Transverse colon (tissue), 4 donors: ENCODE measurements around the gene STXBP4.

Experiments used
- CTCF ChIP-seq, 5 experiments: fragments of 200-600 bp in 3 of 5; fragments of 450-650 bp in 2 of 5; sonication (generic) in 3 of 5; IDR thresholded peaks; 1 replicate in 2 of 5; 2 replicates in 3 of 5; pipeline ENCODE4 v1.5.1; 2016 to 2017; ENCODE audit warnings: antibody characterized with exemption in 5 of 5, inconsistent platforms in 3 of 5, mild to moderate bottlenecking in 2 of 5, moderate library complexity in 1 of 5
- EP300 ChIP-seq: sonication (generic); formaldehyde crosslinking; IDR thresholded peaks from one replicate; pipeline ENCODE4 v1.6.1; 2017; ENCODE audit warnings: antibody characterized with exemption, low read depth
- POLR2A ChIP-seq: fragments of 450-650 bp; IDR thresholded peaks from one replicate; pipeline ENCODE4 v1.6.1; 2016; ENCODE audit warnings: antibody characterized with exemption, mild to moderate bottlenecking, moderate library complexity
- POLR2AphosphoS5 ChIP-seq, 3 donors: sonication (generic); formaldehyde crosslinking; IDR thresholded peaks; one replicate each; pipeline ENCODE4 v1.6.1; 2016; ENCODE audit warnings: antibody characterized with exemption in 3 of 3

- TF ChIP-seq EP300 (no peak), CTCF (IDR thresholded peaks at IDR 0.05) (no peak), POLR2AphosphoS5 (IDR thresholded peaks at IDR 0.05) (no peak), POLR2A (no peak)
Measured at GRCh38 chr17:55198690-55199370, 230.3 kb downstream of the STXBP4 start.
